Camera-type eye (tissue), 1 donor: ENCODE data around the gene OR10G4. TPM values are rescaled to one million over a fixed set of nuclear protein-coding genes. Genes with fewer than 3 reads are reported as not detected.

Source experiments
- total RNA-seq: library from RNA; depleted of rRNA; stranded (reverse); fragments of >200 nt; gene quantifications from one replicate; pipeline ENCODE4 v1.2.3, GENCODE V29; 2014

Gene OR10G4
- total RNA-seq = not detected

GRCh38 chr11:124012697-124013096 is at the start of gene OR10G4:
Gene OR10G4 (plus strand): TSS chr11:124012997. CDS start chr11:124015575, 2,578 bp downstream.

GRCh38 chr11:123977731-123978347 is 35.0 kb upstream of the OR10G4 start, which contains the start of gene OR10S1:
Gene OR10S1 (minus strand): TSS chr11:123977781. CDS start chr11:123977664, 117 bp downstream.

GRCh38 chr11:123995119-123995518 is 17.7 kb upstream of the OR10G4 start, which contains the start of gene OR10G6:
Gene OR10G6 (minus strand): TSS chr11:123995161. CDS start chr11:123995161, 0 bp downstream.

GRCh38 chr11:124026498-124026897 is 13.7 kb downstream of the OR10G4 start, which contains the start of gene OR10G8:
Gene OR10G8 (plus strand): TSS chr11:124026798. CDS start chr11:124029623, 2,825 bp downstream.

GRCh38 chr11:124041254-124041653 is 28.5 kb downstream of the OR10G4 start, which contains the start of gene OR10G7:
Gene OR10G7 (minus strand): TSS chr11:124041325. CDS start chr11:124039001, 2,324 bp downstream.

Other genes starting within 250 kb of the OR10G4 start
- not detected for gene OR6M1, start 206.6 kb upstream of the OR10G4 start, total RNA-seq
- gene TMEM225, start 127.3 kb upstream of the OR10G4 start, total RNA-seq = not detected
- gene OR8D4, start 110.8 kb upstream of the OR10G4 start, total RNA-seq = not detected
- not detected for gene OR4D5, start 73.4 kb upstream of the OR10G4 start, total RNA-seq
- not detected for gene OR6T1, start 69.2 kb upstream of the OR10G4 start, total RNA-seq
- gene OR10S1, start 35.2 kb upstream of the OR10G4 start, total RNA-seq = not detected
- not detected for gene OR10G6, start 17.8 kb upstream of the OR10G4 start, total RNA-seq
- gene OR10G9, start 10.0 kb downstream of the OR10G4 start, total RNA-seq = not detected
- not detected for gene OR10G8, start 13.8 kb downstream of the OR10G4 start, total RNA-seq
- gene OR10G7, start 28.3 kb downstream of the OR10G4 start, total RNA-seq = not detected
- gene VWA5A, start 102.5 kb downstream of the OR10G4 start, total RNA-seq = 23.7 TPM
- not detected for gene OR10D3, start 170.3 kb downstream of the OR10G4 start, total RNA-seq
- not detected for gene OR8G1, start 228.1 kb downstream of the OR10G4 start, total RNA-seq
- not detected for gene OR8G5, start 243.4 kb downstream of the OR10G4 start, total RNA-seq